HFF-Myc (cell line): ENCODE measurements around the gene NUDCD3.

ENCODE experiments used
- DNase-seq: peaks from one replicate; pipeline ENCODE4 v3.0.0-alpha.2; 2011; ENCODE audit warnings: low read depth; ENCODE audit errors: extremely low read depth
- H3K4me3 ChIP-seq: replicated peaks from 2 replicates; pipeline ENCODE4 v1.5.1; 2011; ENCODE audit warnings: low read depth, mild to moderate bottlenecking, control low read depth, low read length
- CTCF ChIP-seq: IDR thresholded peaks from 2 replicates; pipeline ENCODE4 v1.5.1; 2012; ENCODE audit warnings: mild to moderate bottlenecking, low read depth, low read length, control low read depth; ENCODE audit errors: missing control alignments

Gene NUDCD3

GRCh38 chr7:44470628-44471245 is 19.7 kb downstream of the NUDCD3 start:
- no peak for DNase-seq
- no peak overlapping the region for H3K4me3 ChIP-seq
- no peak for TF ChIP-seq CTCF

- DNase-seq: no peak
- no peak for TF ChIP-seq CTCF
- H3K4me3 ChIP-seq: no peak overlapping the region
Measured at GRCh38 chr7:44470135-44470479, 20.4 kb downstream of the NUDCD3 start.

- no peak overlapping the region for H3K4me3 ChIP-seq
- no peak for TF ChIP-seq CTCF
- no peak for DNase-seq
Measured at GRCh38 chr7:44469461-44470134, 20.9 kb downstream of the NUDCD3 start.

- no peak for TF ChIP-seq CTCF
- H3K4me3 ChIP-seq: no peak overlapping the region
- DNase-seq: no peak
Measured at GRCh38 chr7:44467217-44467548, 23.3 kb downstream of the NUDCD3 start.

GRCh38 chr7:44466300-44467216 is 23.9 kb downstream of the NUDCD3 start:
- no peak for TF ChIP-seq CTCF
- no peak for DNase-seq
- no peak overlapping the region for H3K4me3 ChIP-seq

GRCh38 chr7:44465490-44465889 is 25.0 kb downstream of the NUDCD3 start:
- no peak for TF ChIP-seq CTCF
- DNase-seq: no peak
- H3K4me3 ChIP-seq: no peak overlapping the region
